Body of pancreas (tissue), 4 donors: ENCODE measurements around the gene FAHD2A. TPM values are rescaled to one million over a fixed set of nuclear protein-coding genes. Genes with fewer than 3 reads are reported as not detected.
"Not testable (repeated sequence)": the region's sequence is repeated elsewhere in the genome, so short reads cannot be mapped to it uniquely, and the experiment has no call there.

Source experiments
- ATAC-seq: fragments of 150-250 bp; one replicate; pipeline ENCODE4 v1.9.1; 2016
- DNase-seq, 4 donors: peaks; one replicate each; pipeline ENCODE4 v3.0.0-alpha.2; 2019
- H3K27ac ChIP-seq, 4 donors: fragments of 200-600 bp; sonication (generic); 1 replicate in 3 of 4; 2 replicates in 1 of 4; pipeline versions ENCODE4 v1.5.1 to v1.6.1; 2016 to 2019; ENCODE audit warnings: mild to moderate bottlenecking in 1 of 4, mixed read lengths in 1 of 4, moderate library complexity in 1 of 4
- H3K27me3 ChIP-seq, 2 donors: fragments of 200-600 bp; sonication (generic); one replicate each; pipeline ENCODE4 v1.6.0; 2016; ENCODE audit warnings: mild to moderate bottlenecking in 1 of 2
- H3K36me3 ChIP-seq, 2 donors: fragments of 200-600 bp; sonication (generic); replicated peaks in 1 of 2; 2 replicates each; pipeline ENCODE4 v1.5.1; 2016; ENCODE audit warnings: low read depth in 2 of 2; ENCODE audit not compliant: insufficient read depth in 1 of 2
- H3K4me1 ChIP-seq: fragments of 200-600 bp; sonication (generic); one replicate; pipeline ENCODE4 v1.6.0; 2016
- H3K4me3 ChIP-seq, 2 donors: fragments of 200-600 bp; sonication (generic); 1 replicate in 1 of 2; 2 replicates in 1 of 2; pipeline ENCODE4 v1.5.1; 2016 to 2019
- H3K9me3 ChIP-seq, 3 donors: fragments of 200-600 bp; sonication (generic); 1 replicate in 2 of 3; 2 replicates in 1 of 3; pipeline ENCODE4 v1.5.1; 2016
- WGBS, 2 donors: methylation state at CpG; one replicate each; pipeline ENCODE4 v1.1.5; 2017; 5-methylcytosine and 5-hydroxymethylcytosine counted together
- intact Hi-C: fragments of 100-400 bp; cut with DNase I; formaldehyde crosslinking; loops from one replicate; pipeline ENCODE4 v1.15.1; 2023
- small RNA-seq: library from RNA; depleted of rRNA; stranded (forward); fragments of <200 nt; gene quantifications from one replicate; pipeline ENCODE3, GENCODE V24; 2016
- total RNA-seq, 2 donors: library from RNA; depleted of rRNA; stranded (reverse); fragments of >200 nt; gene quantifications; one replicate each; pipeline ENCODE4 v1.1.0, GENCODE V29; 2016

The FAHD2A gene
- total RNA-seq, 2 donors from 2014 or later: 15.2 to 18.9 TPM

GRCh38 chr2:95442474-95443099 is 40.1 kb downstream of the FAHD2A start:
- H3K27ac ChIP-seq, H3K27me3 ChIP-seq, H3K36me3 ChIP-seq, H3K4me3 ChIP-seq, H3K4me1 ChIP-seq, intact Hi-C loops, H3K9me3 ChIP-seq, ATAC-seq, DNase-seq: not testable (repeated sequence)
- WGBS, 2 donors: no CpG with 5 or more reads among the region's 2 CpGs

DNA sequence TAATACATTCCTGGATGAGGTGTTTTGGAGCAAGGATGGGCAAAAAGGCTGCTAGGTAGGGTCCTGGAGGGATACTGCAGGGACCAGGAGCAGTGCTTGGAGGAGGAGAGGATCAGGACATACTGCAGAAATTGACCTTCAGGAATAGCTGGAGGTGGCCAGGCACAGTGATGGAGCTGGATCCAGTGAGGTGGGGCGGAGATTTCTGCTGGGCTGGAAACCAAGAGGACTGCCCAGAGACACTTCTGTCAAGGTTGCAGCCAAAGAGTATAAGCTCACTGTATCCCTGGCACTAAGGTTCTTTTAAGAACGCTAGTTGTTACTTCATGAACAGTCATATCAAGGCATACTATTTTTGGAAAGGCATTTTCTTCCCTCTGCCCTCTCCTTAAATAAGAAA is 42.8 kb downstream of the FAHD2A start:
- intact Hi-C loops, H3K36me3 ChIP-seq, H3K27ac ChIP-seq, H3K4me3 ChIP-seq, DNase-seq, H3K9me3 ChIP-seq, H3K4me1 ChIP-seq, H3K27me3 ChIP-seq, ATAC-seq: not testable (repeated sequence)
- no CpG with 5 or more reads among the region's 2 CpGs for WGBS, 2 donors

GRCh38 chr2:95463292-95463691 is 60.8 kb downstream of the FAHD2A start:
- ATAC-seq, H3K4me1 ChIP-seq, H3K4me3 ChIP-seq, H3K9me3 ChIP-seq, H3K27me3 ChIP-seq, H3K36me3 ChIP-seq, DNase-seq, H3K27ac ChIP-seq, intact Hi-C loops: not testable (repeated sequence)
- WGBS, 2 donors: no CpG with 5 or more reads among the region's 3 CpGs

Small RNA genes lying within 50 kb of the gene (small RNA-seq; reads per million reads assigned to genes)
- gene AC133104.2: not detected

Other genes starting within 250 kb of the FAHD2A start
- gene ZNF514, start 242.9 kb upstream of the FAHD2A start, total RNA-seq: 10 to 100 TPM; 11.2 to 13.8 TPM
- 1 to 10 TPM in 1 of 2 donors, under 1 TPM in 1; 0.99 to 2.3 TPM for gene ZNF2, start 236.9 kb upstream of the FAHD2A start, total RNA-seq
- gene ZNF892, start 195.2 kb upstream of the FAHD2A start, total RNA-seq: 1 to 10 TPM; 3.6 to 4.2 TPM
- gene PROM2, start 128.3 kb upstream of the FAHD2A start, total RNA-seq: 10 to 100 TPM; 17.6 to 31.6 TPM
- gene KCNIP3, start 105.4 kb upstream of the FAHD2A start, total RNA-seq: 1 to 10 TPM; 1.6 to 2.9 TPM
- gene TRIM43B, start 82.0 kb downstream of the FAHD2A start, total RNA-seq: not detected
- not detected for gene TRIM43, start 189.3 kb downstream of the FAHD2A start, total RNA-seq